ENCODE results near the gene VPS37C.

Gene VPS37C

DNA sequence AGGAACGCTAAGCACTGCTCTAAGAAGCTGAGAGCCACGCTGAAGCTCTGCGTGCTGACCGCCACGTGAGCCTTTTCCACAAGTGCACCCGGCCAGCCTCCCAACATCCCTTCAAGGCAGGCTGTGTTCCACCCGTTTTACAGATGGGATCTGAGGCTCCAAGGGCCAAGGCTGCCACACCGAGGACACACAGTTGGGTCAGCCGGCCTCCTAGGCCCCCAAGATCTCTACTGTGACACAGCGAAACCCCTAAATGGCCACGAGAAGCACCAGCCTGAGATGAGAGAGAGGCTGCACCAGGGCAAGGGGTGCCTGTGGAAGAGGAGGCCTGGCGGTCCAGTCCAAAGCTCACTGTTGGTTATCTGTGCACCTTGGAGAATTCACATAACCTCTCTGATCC, 70.7 kb downstream of the VPS37C start:
- in situ Hi-C loops (cut with MboI; ENCODE audit: low pct_unique_long_range_greater_than_20kb, low sequenced_read_pairs): no loop called here
- DNase-seq: no peak

DNA sequence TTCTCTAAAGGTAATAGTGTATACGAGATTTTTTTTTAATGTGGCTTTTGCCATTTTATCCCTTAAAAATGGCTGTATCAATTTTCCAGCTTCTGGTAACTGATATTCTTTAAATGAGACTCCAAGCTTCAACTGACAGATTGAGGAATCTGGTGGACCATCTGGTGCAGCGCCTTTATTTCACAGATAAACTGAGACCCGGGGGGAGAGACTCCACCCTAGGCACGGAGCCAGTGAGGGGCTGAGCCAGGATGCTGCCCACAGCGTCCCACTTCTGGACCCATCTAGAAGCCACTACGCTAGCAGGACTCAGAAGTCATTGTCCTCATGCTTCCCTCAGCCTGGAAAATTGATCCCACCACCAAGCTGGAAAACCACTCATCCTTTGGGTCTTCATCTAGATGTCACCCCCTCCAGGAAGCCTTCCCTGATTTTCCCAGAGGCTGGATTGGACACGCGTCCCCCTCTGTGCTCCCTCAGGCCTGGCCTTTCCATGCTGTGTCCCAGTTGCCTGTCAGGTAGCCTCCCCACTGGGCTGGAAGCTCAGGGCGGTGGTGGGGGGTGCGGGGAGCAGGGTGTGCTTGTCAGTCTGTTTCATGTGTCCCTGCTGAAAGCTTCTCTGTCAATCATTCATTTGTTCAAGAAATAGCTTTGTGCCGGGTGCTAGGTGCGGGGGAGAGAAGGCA, 71.3 kb downstream of the VPS37C start:
- in situ Hi-C loops (cut with MboI; ENCODE audit: low pct_unique_long_range_greater_than_20kb, low sequenced_read_pairs): no loop called here
- no peak for DNase-seq

- in situ Hi-C loops (cut with MboI; ENCODE audit: low pct_unique_long_range_greater_than_20kb, low sequenced_read_pairs): no loop called here
- no peak for DNase-seq
Observed at GRCh38 chr11:61087426-61088119, 73.7 kb downstream of the VPS37C start.

DNA sequence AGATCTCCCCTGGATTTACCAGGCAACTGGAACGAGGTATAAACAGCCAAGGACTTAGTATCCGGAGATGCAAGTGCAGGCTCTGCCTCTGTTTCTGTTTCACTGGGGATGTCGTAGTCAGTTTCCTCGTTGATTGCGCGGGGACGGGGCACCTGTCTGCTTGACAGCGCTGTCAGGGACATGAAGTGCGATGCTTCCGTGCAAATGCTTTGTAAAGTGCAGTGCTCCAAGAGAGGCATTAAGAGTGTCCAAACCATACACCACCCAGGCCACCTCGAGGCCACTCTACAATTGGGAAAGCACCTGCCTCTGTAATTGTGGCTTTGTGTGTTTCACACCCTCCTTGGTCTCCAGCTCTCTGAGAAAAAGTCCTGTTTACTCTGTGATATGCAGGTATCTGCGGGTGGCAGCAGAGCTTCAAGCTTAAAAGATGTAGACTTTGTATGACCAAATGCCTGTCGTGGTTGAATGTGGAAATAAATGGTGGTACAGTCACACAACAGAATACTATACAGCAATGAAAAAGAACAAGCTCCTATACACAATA, 77.6 kb downstream of the VPS37C start:
- DNase-seq: no peak

GRCh38 chr11:61082931-61083531, 78.2 kb downstream of the VPS37C start:
- in situ Hi-C loops (cut with MboI; ENCODE audit: low pct_unique_long_range_greater_than_20kb, low sequenced_read_pairs): no loop called here
- DNase-seq: no peak

More for the DNA sequence above, 77.6 kb downstream of the VPS37C start:
- in situ Hi-C loops (cut with MboI; ENCODE audit: low pct_unique_long_range_greater_than_20kb, low sequenced_read_pairs): no loop called here

- DNase-seq: no peak
- in situ Hi-C loops (cut with MboI; ENCODE audit: low pct_unique_long_range_greater_than_20kb, low sequenced_read_pairs): no loop called here
Observed at GRCh38 chr11:61082062-61082870, 79.0 kb downstream of the VPS37C start.

DNA sequence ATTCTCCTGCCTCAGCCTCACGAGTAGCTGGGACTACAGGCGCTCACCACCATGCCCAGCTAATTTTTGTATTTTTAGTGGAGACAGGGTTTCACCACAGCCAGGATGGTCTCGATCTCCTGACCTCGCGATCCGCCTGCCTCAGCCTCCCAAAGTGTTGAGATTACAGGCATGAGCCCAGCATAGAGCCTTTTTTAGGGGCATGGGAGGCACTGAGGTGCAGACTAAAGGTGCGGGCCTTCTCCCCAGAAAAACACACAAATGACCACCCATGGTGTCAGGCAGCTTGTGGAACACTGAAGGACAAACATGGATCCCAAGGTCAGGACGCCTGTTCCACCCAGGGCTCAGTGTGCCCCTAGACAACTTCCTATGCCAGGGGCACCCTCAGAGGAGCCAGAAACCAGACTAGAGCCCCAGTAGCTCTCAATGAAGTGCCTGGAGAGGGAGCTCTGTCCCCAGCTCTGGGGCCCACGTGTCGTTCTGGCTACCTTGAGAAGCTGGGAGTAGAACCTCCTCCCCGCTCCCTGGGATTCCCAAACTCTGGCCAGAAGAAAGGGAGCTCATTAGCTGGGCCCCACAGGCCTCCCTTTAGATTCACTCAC, 80.1 kb downstream of the VPS37C start:
- in situ Hi-C loops (cut with MboI; ENCODE audit: low pct_unique_long_range_greater_than_20kb, low sequenced_read_pairs): no loop called here
- no peak for DNase-seq

DNA sequence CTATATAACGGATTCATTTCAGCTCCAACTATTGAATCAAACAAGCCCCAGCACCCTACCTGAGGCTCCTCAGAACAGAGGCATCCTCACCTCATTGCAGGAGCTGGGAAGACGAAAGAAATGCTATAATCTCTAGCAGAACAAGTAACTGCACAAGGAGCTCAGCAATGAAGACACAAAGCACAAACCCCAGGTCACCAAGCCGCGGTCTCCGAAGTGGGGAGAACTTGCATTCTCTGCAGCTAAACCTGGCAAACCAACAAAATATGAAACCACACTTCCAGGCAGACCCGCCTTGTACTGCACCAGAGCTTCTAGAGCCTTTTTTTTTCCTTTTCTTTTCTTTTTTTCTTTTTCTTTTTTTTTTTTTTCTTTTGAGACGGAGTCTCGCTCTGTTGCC, 80.7 kb downstream of the VPS37C start:
- in situ Hi-C loops (cut with MboI; ENCODE audit: low pct_unique_long_range_greater_than_20kb, low sequenced_read_pairs): no loop called here
- DNase-seq: no peak

Data from KBM-7 (cell line).